ENCODE measurements around the gene SGMS2.

Gene SGMS2

DNA sequence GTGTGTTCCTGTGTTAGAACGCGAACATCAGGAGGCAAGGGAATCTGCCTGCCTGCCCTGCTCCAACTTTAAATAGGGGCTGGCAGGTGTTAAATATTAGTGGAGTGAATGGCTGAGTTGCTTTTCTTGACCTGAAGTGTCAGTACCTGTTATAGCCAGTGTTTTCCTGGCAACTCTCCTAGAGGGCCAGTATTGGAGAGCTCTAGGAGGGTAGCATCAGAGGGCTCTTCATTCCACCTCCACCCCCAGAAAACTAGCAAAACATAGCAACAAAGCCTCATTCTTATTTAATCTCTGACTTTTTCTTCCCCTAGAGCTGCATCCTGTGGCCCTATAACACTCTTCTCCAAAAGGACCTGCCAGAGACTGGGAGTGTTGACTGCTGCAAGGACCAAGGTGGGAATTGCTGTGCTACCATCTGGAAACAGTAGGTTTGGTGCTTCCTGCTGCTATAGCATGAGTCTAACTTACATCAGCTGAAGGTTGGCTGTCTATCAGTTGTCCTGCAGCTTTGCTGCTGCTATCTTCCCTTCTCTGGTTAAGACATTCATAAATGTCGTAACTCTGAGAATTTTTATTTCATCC lies 33.5 kb downstream of the SGMS2 start:
- H3K27ac ChIP-seq: no peak overlapping the region

DNA sequence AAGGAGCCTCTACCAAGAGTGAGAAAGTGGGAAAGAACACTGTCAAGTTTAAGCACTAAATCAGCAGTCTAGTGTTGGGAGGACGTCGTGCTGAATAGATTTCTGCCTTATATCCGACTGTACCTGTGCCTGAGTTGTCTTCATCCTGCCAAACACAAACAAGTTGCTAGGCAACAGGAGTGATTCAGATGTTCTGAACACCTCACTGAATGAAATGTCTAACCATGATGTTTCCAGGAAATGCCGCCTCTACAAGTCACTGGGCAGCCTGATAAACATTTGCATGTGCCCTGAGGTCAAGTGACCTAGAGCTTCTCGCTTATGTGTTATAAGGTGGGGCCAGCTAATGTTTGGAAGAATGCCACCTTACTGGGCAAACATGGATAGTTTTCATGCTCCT lies 37.9 kb downstream of the SGMS2 start:
- Histone ChIP-seq H3K27ac (peak overlapping the region in 2 of 21 experiments; percentile 8 to 10), H3K4me3 (no peak overlapping the region)

More for the DNA sequence above, 33.5 kb downstream of the SGMS2 start:
- H3K4me3 ChIP-seq: no peak overlapping the region

DNA sequence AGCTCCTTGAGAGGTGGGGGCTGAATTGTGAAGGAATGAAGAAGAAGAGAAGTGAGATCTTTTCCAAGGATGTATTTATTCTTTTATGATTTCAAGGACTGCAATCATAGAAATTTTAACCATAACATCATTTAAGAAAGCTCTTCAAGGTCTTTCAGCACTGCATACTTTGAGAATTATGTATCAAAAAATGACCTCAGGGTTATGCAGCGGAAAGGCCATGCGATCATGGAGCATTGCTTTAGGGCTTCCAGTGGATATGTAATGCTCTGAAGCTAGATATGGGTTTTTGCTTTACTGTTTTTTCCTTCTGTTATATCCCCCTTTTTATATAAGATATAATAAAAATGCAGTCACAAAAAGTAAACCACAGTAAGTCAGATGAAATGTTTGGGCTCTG lies 38.7 kb downstream of the SGMS2 start:
- no peak overlapping the region for H3K4me3 ChIP-seq
- H3K27ac ChIP-seq: no peak overlapping the region

DNA sequence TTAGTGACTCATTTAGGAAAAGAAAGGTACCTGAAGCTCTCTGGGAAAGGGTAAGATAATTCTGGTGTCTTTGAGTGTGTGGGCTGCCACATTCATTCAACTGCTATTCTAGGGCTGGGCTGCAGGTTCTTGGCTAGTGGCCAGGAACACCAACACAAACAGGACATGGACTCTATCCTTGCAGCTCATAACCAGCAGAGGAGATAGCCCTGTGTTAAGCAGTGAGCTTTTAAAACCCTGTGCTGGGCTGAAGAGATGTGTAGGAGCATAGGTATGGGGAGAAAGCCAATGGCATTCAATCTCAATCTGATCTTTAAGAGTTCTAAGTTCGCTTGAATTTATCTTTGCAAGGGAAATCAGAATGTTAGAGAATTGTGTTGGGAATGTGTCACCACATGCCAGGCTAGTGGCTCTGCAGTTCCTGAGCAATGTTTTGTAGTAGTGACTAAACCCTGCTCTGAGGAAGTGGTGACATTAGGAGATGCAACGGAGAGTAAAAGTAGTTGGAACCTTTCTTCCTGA lies 39.2 kb downstream of the SGMS2 start:
- no peak overlapping the region for H3K27ac ChIP-seq
- no peak overlapping the region for H3K4me3 ChIP-seq

DNA sequence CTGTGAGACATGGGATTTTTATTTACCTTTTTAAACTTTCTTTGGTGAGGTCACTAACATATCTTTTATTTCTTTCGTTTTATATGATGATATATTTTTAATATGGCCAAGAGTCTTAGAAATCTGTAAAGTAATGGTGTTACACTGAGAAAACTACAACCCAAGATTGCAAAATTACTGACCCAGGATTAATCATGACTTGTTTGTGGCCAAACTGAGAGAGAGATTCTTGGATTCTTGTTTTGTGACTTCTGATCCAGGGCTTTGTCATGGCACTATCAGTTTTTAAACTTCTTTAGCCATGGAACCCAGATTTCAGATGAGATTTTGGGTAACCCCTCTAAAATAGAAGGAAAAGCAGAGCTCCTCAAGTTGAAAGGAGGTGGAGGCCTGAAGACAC lies 42.0 kb downstream of the SGMS2 start:
- Histone ChIP-seq H3K4me3 (no peak overlapping the region), H3K27ac (no peak overlapping the region)

DNA sequence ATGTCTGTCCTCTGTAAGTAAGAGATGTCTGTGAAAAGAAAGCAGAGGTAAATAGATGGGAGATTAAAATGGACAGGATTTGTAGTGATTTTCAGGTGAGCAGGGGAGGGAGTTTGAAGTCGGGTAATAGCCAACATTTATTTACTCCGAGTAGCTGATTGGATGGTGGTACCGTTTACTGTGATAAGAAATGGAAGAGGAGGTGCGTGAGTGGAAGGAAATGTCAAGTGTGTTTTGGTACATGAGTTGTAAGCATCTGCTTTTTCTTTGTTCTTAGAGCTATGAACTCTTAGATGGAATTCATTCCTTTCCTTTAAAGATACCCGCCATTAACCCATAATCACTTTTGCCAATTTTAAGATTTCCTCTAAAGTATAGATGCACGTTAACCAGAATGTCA lies 45.5 kb downstream of the SGMS2 start:
- Histone ChIP-seq H3K27ac (no peak overlapping the region), H3K4me3 (no peak overlapping the region)

DNA sequence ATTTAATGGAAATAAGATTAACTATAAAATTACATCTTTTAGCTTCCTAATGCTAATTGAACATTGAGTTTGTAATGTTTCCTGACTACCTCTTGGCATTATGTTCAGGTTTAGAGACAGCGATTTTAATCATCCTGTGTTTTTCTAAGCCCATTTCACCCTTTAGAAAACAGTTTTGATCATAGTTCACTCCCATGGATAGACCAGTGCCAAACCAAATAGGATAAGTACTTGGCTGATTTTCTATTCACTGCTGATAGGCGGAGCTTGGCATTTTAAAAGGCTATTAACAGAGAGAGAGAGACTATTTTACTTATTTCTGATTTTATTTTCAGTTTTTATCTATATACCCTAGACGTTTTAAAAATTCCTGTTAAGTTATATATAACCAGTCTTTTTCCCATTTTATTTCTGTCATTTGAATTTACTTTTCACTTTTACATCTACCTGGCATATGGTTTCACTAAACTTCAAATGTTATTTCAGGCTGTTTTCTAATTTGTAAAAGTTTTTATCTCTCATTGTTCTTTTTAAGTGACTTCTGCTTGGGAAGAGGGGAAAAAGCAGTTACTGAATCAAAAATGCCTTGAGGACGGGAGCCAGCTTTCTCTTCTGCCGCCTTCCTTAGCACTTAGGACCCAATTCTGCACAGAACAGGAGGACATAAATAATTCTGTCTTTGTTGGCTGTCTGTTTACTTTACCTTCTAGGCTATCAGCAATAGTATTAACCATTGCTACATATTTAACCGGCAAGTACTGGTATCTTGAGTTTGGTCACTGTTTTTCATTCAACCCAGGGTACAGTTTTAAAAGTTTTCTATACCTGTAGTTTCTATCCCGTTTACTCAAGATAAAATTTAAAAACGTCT lies 46.4 kb downstream of the SGMS2 start:
- Histone ChIP-seq H3K27ac (no peak overlapping the region), H3K4me3 (no peak overlapping the region)

DNA sequence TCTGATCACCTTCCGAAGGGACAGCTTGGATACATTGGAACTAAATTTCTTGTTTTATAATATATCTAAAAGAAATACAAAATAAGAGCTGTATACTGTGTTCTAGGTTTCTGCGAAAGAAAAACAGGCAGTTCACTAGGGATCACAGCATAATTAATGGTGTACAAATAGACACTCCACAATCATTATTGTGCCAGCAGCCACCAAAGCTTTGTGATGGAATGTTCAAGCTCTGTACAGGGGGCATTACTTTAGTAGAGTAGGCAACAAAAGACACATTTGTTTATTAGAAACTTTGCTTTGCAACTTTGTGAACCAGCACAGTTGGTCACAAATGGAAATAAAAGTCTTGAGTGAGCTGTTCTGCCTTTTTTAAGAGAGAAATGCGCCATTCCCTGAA lies 49.3 kb downstream of the SGMS2 start:
- Histone ChIP-seq H3K27ac (no peak overlapping the region), H3K4me3 (no peak overlapping the region)

DNA sequence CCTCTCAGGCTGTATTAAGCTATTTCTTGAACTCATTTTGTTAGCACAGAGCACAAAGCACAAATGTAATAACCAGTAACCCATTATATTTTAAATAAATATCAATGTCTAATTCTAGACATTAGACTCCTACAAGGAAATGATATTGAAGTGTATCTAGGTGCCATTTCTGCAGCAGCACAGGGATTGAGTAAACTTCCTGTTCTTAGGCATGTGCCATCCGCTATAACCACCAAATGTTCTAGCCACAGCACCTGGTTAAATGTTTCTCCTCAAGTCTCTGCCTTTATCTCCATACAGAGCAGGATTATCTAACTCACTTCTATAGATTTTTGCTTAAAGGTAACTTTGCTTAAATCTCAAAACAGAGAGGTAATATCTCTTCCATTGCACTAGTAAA lies 51.4 kb downstream of the SGMS2 start:
- no peak overlapping the region for H3K4me3 ChIP-seq
- H3K27ac ChIP-seq: no peak overlapping the region

DNA sequence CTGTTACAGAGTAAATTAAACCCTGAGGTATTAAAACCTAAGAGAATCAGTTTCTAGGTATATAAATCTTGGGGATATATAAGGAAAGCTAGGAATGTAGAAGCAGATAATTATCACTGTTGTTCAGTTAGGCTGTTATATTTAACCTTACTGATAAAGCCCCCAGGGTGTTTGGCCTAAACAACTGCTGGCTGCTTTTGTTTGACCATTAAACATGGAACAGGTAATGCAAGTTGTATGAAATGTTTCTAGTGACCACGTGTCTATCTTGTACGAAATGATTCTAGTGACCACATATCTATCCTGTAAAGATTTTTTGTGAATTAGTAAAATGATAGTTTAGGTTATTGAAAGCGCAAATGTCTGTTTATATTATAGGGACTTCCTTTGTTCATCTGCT lies 52.6 kb downstream of the SGMS2 start:
- H3K4me3 ChIP-seq: no peak overlapping the region
- no peak overlapping the region for H3K27ac ChIP-seq

DNA sequence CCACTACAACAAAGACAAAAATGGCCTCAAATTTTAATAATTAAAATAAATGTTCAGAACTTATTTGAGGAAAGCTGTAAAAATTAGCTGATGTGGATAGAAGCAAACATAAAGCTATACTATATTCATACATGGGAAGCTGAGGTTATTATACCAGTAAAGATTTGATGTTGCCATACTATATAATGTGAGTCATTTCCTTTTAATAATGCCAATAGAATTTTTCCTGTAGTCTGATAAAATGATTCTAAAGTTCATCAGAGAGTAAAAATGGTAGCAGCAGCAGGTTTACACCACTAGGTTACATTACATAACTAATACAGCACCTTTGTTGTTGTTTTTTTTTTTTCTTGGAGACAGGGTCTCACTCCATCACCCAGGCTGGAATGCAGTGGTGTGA lies 61.1 kb downstream of the SGMS2 start:
- H3K27ac ChIP-seq: no peak overlapping the region
- no peak overlapping the region for H3K4me3 ChIP-seq

DNA sequence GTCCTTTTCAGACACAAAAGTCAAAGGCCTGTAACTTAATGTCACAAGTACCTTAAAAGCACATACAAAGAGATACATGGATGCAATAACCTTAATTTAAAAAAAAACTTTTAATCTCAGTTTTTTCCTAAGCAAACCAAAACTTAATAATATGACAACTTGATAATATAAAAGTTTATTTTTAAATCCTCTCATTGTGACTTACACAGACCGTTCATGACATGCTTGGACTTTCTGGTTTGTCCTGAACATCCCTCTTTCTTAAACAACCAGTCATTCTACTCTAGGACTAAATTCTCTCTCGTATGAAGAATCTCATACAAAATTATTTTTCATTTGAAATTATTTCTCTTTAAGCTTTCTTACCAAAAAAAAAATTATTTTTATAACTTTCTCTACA lies 63.5 kb downstream of the SGMS2 start:
- H3K27ac ChIP-seq: no peak overlapping the region
- H3K4me3 ChIP-seq: no peak overlapping the region

DNA sequence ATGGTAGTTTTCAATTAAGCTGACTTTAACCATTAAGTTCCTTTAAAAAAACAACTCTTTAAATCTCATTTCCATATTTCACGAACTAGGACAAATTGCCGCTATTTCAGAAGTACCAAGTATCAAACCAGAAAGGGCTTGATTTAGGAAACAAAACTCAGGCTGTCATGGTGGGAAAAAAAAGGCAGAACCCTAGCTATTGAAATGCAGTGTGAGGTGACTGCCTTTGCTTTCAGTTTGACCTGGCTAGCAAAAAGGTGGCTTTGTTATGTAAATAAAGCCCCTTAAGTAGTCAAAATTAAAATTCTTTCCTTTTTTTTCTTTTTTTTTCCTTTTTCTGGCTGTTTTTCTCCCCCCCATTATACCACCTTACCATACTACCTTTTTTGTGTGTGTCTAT lies 66.0 kb downstream of the SGMS2 start:
- Histone ChIP-seq H3K4me3 (no peak overlapping the region), H3K27ac (no peak overlapping the region)

DNA sequence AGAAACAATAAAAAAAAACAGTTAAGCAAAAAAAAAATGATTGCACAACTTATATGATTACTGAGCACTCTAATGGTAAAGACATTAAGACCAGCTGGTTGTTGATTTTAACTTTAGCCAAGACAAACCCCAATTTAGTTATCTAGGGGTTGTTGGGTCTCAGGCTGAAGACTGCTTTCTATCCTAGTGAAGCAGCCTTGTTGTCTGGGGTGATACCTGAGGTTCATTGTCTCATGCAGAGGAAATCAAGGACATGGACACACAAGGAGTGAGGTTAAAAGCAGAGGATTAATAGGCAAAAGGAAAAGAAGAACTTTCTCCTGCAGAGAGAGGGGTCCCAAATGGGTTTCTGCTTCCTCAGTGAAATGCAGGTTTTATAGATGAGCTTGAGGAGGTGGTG lies 66.6 kb downstream of the SGMS2 start:
- Histone ChIP-seq H3K27ac (no peak overlapping the region), H3K4me3 (no peak overlapping the region)

DNA sequence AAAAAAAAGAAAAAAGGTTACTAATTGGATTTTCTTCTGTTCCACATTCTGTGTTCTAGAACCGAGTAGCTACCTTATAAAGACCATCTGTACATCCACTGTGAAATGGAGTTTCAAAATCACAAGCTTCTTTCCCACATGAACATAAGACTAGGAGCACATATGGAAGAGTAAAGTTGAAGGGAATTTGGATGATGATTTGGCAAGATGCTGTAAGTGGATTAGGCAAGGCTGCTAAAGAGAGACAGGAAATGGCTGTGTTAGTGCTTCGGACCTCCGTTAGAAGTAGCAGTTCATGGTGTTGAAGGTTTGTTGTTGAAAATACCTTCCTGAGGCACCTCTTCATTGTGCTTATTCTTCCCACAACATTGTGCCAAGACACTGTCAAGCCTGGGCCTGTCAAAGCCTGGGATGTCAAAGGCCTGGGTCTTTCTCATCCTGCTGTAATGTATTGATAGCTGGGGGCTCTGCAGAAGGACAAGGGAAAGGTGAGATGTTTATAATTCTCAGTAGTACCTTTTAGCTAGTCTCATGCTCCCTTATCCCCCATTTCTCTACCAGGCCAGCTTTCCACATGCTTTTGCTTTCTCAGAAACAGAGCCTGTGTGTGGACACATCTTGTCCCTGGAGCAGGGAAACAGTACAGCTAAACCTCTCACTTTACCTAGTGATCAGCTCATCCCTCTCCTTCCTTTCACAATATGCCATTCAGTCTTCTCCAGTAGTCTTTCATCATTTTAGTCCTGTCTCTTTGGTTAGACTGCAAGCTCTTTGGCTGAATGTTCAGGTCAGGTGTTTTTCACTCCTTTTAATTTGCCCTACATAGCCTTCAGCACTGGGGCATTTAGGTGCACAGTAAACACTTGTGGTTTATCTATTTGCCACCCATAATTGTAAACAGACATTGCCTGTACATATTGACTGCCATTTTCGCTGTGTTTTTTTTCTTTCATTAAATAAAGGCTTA lies 68.7 kb downstream of the SGMS2 start:
- no peak overlapping the region for H3K4me3 ChIP-seq
- H3K27ac ChIP-seq: no peak overlapping the region

DNA sequence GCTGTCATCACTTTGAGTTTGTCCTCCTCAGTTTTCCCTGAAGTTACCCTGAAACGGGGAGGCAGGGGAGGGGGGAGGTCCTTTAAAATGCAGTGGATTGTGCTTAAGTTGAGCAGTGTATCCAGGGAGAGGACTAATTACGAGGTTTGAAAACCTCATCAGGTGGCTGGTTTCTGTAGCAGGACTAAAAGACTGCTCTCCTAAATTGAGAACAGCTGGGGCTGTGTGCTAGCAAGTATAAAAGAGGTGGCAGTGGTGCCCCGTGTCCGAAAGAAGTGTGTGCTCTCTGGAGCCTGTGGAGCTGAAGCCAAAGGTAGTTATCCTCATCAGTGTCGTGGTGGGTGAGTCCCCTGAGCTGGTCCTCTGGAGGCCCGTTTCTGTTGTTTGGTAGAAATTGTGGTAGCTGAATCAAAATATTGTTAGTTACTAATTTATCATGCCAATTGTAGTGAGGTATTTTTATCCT lies 69.4 kb downstream of the SGMS2 start:
- Histone ChIP-seq H3K27ac (no peak overlapping the region), H3K4me3 (no peak overlapping the region)

DNA sequence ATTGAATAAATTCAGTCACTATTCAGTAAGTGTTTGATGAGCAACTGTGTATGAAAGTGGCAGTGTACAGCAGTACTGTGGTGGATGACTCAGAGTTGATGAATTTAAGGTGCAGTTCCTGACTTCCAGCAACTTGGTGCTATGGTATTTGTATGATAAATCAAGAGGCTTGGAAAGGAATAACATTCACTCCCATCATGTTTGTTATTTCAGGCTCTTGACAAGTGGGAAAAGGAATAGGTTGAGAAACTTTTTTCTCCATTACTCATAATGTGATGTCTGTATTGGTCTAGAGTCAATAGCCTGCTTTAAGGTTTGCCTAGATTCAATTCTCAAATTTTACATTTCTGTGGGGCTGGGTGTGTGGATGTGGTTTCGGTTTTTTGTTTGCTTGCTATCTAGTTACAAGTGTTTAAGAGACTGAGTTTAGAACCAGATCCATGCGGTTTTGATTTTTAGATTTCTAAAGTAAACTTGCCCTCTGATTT lies 71.5 kb downstream of the SGMS2 start:
- Histone ChIP-seq H3K27ac (peak overlapping the region in 5 of 21 experiments; percentile 19 to 69 (median 52)), H3K4me3 (no peak overlapping the region)

DNA sequence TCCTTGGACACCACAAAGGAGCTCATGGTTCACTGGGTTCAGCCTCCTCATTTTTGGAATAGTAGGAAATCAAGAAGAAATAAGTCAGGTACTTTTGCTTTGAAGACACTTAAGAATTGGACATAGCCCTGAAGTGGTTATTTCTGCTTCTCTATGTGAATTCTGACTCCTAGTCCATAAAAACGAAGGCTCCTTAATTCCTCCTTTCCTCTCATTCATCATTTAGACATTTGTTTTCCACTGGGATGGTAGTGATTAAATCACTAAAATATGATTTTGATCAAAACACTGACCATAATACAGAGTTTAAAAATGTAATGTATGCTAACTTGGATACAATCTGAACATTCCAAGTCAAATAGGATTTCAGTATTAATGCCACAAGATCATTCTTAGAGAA lies 71.9 kb downstream of the SGMS2 start:
- Histone ChIP-seq H3K4me3 (no peak overlapping the region), H3K27ac (peak overlapping the region in 5 of 21 experiments; percentile 8 to 69 (median 46))

DNA sequence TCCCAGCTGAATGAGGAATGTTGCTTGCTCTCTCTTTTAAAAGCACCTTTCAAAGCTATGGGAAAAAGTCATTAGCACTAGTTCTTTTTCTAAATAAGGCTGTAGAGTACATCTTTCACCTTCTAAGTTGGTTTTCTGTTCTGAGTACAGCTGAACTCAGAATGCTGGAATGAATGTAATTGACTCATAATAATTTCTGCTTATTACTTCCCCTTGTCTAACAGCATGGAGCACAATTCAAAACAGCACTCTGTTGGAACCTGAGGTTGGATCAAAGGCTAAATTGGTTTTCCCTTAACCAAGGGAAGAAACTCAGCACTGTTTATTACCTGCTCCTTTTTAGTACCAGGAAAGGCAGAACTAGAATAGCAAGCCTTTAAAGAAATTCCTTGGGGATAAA lies 73.1 kb downstream of the SGMS2 start:
- H3K4me3 ChIP-seq: no peak overlapping the region
- H3K27ac ChIP-seq: no peak overlapping the region

DNA sequence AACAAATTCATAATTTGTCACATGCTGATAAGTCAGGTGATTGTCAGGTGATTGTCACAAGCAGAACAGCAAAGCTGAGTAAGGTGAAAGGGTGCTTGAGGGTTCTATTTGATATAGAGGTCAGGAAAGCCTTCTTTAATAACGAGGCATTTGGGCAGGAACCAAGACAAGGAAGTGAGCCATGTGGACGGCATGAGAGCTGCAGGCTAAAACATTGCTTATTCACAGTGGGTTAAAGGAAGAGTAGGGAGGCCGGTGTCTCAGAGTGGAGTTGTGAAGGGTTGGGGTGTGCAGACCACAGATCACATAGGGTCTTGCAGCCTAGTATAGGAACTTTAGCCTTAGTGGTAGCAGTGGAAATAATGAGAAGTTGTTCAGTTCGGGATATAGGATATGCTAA lies 75.3 kb downstream of the SGMS2 start:
- Histone ChIP-seq H3K27ac (no peak overlapping the region), H3K4me3 (no peak overlapping the region)

All from skin epidermis (tissue), 12 donors.